C4-2B (cell line): ENCODE measurements around the gene NDUFA11.

Experiments
- ZFX ChIP-seq: fragments of 450-650 bp; IDR thresholded peaks from 2 replicates; pipeline ENCODE4 v1.6.1; 2017
- TF ChIP-seq, protein P1 (sequence below): fragments of 450-650 bp; conservative IDR thresholded peaks from 2 replicates; pipeline ENCODE4 v1.5.1; 2017; ENCODE audit warnings: mild to moderate bottlenecking

DNA sequence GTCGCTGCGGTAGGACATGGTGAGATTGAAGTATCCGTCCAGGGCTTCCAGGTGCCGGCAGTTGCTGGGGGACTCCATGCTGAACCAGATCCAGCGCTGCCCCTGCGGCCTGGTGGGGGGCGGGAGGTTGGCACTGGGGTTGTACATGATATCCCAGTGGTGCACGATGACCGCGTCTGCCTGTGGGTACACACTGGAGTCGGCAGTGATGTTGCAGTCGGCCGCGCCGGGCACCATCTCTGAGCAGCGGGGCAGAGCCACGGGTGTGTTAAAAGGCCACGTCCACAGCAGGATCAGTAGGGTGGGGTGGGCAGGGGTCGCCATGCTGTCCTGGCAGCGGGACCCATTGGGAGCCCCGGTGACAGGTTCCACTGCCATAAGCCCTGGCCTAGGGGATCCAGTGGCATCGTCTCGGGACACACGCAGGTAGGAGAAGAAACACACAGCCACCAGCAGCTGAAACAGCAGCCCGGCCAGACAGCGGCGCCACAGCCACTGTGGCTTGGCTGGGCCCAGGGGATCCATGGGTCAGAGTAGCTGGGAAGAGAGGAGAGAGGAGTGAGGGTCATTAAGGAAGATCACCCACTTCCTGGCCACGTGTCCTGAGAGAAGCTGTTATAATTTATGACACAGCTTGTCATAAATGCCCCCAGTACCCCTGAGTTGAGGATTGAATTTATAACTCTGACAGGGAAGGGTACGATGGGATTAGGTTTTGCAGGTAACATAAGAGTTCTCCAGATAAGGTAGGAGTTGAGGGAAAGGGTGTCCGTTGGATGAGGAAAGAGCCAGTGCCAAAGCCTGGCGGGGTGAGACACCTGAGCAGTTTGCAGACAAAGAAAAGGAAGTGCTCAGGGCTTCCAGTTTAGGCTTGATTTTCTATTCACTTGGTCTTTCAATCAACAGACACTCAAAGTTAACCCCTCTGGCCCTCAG is 36.1 kb downstream of the NDUFA11 start:
- TF ChIP-seq, protein P1, sequence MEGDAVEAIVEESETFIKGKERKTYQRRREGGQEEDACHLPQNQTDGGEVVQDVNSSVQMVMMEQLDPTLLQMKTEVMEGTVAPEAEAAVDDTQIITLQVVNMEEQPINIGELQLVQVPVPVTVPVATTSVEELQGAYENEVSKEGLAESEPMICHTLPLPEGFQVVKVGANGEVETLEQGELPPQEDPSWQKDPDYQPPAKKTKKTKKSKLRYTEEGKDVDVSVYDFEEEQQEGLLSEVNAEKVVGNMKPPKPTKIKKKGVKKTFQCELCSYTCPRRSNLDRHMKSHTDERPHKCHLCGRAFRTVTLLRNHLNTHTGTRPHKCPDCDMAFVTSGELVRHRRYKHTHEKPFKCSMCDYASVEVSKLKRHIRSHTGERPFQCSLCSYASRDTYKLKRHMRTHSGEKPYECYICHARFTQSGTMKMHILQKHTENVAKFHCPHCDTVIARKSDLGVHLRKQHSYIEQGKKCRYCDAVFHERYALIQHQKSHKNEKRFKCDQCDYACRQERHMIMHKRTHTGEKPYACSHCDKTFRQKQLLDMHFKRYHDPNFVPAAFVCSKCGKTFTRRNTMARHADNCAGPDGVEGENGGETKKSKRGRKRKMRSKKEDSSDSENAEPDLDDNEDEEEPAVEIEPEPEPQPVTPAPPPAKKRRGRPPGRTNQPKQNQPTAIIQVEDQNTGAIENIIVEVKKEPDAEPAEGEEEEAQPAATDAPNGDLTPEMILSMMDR: no peak
- TF ChIP-seq ZFX: no peak
